Tibial nerve (tissue), 3 donors: ENCODE data around the gene HES6.

Source experiments
- EP300 ChIP-seq, 2 donors: sonication (generic); formaldehyde crosslinking; IDR thresholded peaks; one replicate each; pipeline ENCODE4 v1.6.1; 2017; ENCODE audit warnings: antibody characterized with exemption in 2 of 2, mild to moderate bottlenecking in 1 of 2
- POLR2A ChIP-seq, 2 donors: fragments of 450-650 bp; IDR thresholded peaks; one replicate each; pipeline ENCODE4 v1.6.1; 2017; ENCODE audit warnings: antibody characterized with exemption in 2 of 2, mild to moderate bottlenecking in 2 of 2, moderate library complexity in 2 of 2

- TF ChIP-seq POLR2A (IDR thresholded peaks at IDR 0.05) = no peak
- TF ChIP-seq EP300 (IDR thresholded peaks at IDR 0.05) = no peak
These were observed 11.1 kb upstream of the HES6 start for GRCh38 chr2:238250896-238251295.
